ENCODE data around the gene VARS2.

- TF ChIP-seq CTCF (IDR thresholded peaks at IDR 0.05; ENCODE audit: low read depth, low read length) = no peak
- no peak for TF ChIP-seq EZH2phosphoT487 (IDR thresholded peaks at IDR 0.05; ENCODE audit: low read depth)
Measured at GRCh38 chr6:30960907-30961673, 47.1 kb downstream of the VARS2 start.
